Epithelial cell of esophagus (primary cell): Measurements from ENCODE around the gene ENTR1.

Experiments used
- DNase-seq: peaks from one replicate; pipeline ENCODE4 v3.0.0; 2010; ENCODE audit warnings: low read depth
- H3K4me3 ChIP-seq: 2 replicates; pipeline ENCODE4 v1.5.1; 2011; ENCODE audit warnings: mild to moderate bottlenecking, low read length, control low read depth
- TF ChIP-seq, protein P1 (sequence below): IDR thresholded peaks from 2 replicates; pipeline ENCODE4 v1.5.1; 2011; ENCODE audit warnings: low read depth, mild to moderate bottlenecking, low read length, control low read depth, inconsistent platforms; ENCODE audit not compliant: insufficient read depth; ENCODE audit errors: missing control alignments

ENTR1 gene

GRCh38 chr9:136379401-136379800 lies 31.0 kb downstream of the ENTR1 start:
- TF ChIP-seq, protein P1, sequence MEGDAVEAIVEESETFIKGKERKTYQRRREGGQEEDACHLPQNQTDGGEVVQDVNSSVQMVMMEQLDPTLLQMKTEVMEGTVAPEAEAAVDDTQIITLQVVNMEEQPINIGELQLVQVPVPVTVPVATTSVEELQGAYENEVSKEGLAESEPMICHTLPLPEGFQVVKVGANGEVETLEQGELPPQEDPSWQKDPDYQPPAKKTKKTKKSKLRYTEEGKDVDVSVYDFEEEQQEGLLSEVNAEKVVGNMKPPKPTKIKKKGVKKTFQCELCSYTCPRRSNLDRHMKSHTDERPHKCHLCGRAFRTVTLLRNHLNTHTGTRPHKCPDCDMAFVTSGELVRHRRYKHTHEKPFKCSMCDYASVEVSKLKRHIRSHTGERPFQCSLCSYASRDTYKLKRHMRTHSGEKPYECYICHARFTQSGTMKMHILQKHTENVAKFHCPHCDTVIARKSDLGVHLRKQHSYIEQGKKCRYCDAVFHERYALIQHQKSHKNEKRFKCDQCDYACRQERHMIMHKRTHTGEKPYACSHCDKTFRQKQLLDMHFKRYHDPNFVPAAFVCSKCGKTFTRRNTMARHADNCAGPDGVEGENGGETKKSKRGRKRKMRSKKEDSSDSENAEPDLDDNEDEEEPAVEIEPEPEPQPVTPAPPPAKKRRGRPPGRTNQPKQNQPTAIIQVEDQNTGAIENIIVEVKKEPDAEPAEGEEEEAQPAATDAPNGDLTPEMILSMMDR: no peak
- DNase-seq: no peak
- H3K4me3 ChIP-seq: no peak overlapping the region

GRCh38 chr9:136379003-136379287 lies 31.5 kb downstream of the ENTR1 start:
- no peak overlapping the region for H3K4me3 ChIP-seq
- TF ChIP-seq, protein P1: no peak
- DNase-seq: no peak

GRCh38 chr9:136378170-136379002 lies 32.0 kb downstream of the ENTR1 start:
- no peak for DNase-seq
- TF ChIP-seq, protein P1: no peak
- no peak overlapping the region for H3K4me3 ChIP-seq

DNA sequence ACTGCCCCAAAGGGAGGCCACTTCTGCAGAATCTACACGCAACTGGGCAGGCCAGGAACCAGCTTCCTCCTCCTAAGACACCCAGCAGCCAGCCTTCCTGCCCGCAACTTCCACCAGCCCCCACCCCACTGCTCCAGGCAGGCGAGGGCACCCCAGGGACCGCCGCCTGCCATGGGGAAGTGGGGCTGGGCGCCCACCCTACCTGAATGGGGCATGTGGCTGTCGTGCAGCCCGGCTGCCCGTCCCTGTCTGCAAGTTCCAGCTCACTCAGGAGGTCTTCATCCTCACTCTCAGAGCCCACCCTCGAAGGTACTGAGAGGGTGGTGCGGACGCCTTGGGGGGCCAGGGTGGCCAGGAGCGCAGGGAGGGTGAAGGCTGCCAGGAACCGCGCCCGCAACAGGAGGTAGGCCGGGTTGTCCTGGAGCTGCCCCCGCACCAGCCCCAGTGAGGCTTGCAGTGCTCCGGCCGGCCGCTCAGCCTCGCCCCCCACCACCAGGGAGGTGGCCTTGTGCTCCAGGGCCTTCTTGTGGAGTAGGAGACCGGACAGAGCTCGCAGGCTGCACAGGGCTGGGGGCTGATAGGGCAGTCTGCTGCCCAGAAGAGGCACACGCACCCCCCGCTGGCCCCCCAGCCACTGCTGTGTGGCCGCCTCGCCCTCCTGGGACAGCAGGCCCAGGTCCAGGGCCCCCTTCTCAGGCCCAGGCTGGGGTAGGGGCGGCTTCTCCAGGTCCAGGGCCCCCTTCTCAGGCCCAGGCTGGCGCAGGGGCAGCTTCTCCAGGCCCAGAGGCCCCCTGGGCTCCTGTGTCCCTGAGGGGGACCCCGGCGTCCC lies 32.9 kb downstream of the ENTR1 start:
- no peak overlapping the region for H3K4me3 ChIP-seq
- TF ChIP-seq, protein P1: no peak
- no peak for DNase-seq

DNA sequence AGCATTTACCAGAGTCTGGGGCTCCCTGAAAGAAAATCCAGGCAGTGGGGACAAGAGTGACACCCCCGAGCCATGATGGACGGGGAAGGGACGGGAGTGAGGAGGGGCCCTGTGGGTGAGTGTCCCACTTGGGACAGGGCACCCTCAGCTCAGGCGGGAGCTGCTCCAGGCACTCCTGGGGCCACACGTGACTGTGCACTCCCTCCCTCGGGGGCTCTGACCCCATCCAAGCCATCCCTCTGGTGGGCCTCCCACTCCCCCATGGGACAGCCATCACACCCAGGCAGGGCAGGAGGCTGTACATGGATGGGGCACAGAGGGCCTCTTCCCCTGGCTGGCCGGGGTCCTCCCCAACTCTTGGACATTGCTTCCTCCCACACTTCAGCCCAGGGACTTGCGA lies 34.0 kb downstream of the ENTR1 start:
- no peak overlapping the region for H3K4me3 ChIP-seq
- TF ChIP-seq, protein P1: no peak
- DNase-seq: no peak

DNA sequence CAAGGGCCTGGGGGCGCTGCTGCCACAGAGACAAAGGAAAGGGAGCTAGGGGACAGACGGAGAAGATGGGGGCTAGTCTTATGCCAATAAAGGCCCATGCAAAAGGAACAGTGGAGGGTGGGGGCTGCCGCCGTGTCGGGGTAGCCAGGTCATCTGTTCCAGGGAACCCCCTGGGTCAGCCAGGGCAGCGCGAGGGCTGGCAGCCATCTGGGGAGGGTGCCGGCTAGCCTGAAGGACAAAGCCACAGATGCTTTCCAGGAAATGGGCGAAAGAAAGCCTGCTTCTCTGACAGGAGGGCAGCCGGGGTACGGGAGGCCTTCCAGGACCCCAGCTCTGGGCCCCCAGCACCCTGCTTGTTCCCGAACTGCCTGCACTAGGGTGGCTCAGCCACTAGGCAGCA lies 35.3 kb downstream of the ENTR1 start:
- H3K4me3 ChIP-seq: no peak overlapping the region
- DNase-seq: no peak
- TF ChIP-seq, protein P1: no peak
